Measurements from ENCODE around the gene CAPN12. TPM values are rescaled to one million over a fixed set of nuclear protein-coding genes. Genes with fewer than 3 reads are reported as not detected.
"Not testable (repeated sequence)": the region's sequence is repeated elsewhere in the genome, so short reads cannot be mapped to it uniquely, and the experiment has no call there.

Gene CAPN12
- total and polyA plus RNA-seq, 2 experiments from 2014 or later = 0.11 to 0.21 TPM

GRCh38 chr19:38774181-38774950, 30.1 kb upstream of the CAPN12 start:
- H3K79me2 ChIP-seq (ENCODE audit: insufficient read depth) = no peaks in the 10 kb centered on the region
- WGBS, 2 experiments (ENCODE audit: low coverage in 1 of 2, low lambda C conversion rate in 2 of 2, missing lambda C conversion rate in 2 of 2) = 69 to 72% methylated on average over 10 to 13 of the region's 13 CpGs
- H2AFZ ChIP-seq = no peak overlapping the region
- no peaks in the 10 kb centered on the region for H3K9me2 ChIP-seq (ENCODE audit: insufficient read depth)
- no peak for TF ChIP-seq EZH2phosphoT487 (IDR thresholded peaks at IDR 0.05; ENCODE audit: insufficient read depth, low read depth)
- TF ChIP-seq EZH2 (IDR thresholded peaks at IDR 0.05; ENCODE audit: insufficient read depth, poor library complexity, severe bottlenecking) = no peak
- H4K20me1 ChIP-seq (ENCODE audit: insufficient read depth) = no peaks in the 10 kb centered on the region
- H3K4me3 ChIP-seq = no peak overlapping the region
- H3K36me3 ChIP-seq (ENCODE audit: low read depth) = no peaks in the 10 kb centered on the region
- H3K4me1 ChIP-seq (ENCODE audit: insufficient read depth) = no peaks in the 10 kb centered on the region
- no peak overlapping the region for H3K4me2 ChIP-seq (ENCODE audit: unreplicated experiment)
- in situ Hi-C loops (cut with MboI) = no loop called here
- no peak for DNase-seq
- no peaks in the 10 kb centered on the region for H3F3A ChIP-seq (ENCODE audit: insufficient read depth)
- H3K27ac ChIP-seq = no peak overlapping the region
- no peak overlapping the region for H3K9ac ChIP-seq
- H3K27me3 ChIP-seq (replicated peaks; ENCODE audit: insufficient read depth) = 0 out of 2 replicates have a peak, but pooled peaks cover 2% of the 10 kb centered on the region
- no peaks in the 10 kb centered on the region for H3K9me3 ChIP-seq (ENCODE audit: low read depth)

DNA sequence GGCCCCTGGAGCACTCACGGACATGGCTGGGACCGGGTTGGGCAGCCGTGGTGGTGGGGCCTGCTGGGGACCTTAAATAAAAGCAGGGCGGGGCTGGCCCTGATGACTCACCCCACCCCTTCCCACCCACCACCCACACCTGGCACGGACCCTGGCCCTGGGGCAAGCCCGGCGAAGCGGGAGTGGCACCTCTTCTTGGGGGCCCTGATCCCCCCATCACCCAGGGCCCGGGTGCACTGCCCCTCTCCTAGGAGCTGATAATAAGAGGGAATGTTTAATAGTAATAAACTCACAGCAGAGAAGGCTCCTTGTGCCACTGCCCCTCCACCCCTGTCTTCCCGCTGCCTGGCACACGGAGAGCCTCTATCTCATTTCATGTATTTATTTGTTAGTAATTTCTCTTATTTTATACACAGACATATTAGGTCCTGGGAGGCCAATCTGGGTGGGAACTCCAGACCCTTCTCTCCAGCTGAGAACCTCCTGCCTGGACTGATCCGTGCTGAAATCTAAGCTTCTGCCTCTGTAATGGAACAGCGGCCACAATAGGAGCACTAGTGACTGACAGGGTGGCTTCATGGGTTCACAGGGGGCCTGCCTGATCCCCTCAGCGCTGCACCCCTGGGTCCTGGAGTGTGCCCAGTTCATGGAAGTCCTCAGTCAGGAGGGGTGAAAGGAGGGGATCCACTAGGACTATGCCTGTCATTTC, 29.3 kb upstream of the CAPN12 start, which contains the start of gene LGALS7:
LGALS7 (minus strand) TSS at position 49 of the 709 bp plus-strand sequence; CDS start at position 24, 25 bp downstream.
- Histone ChIP-seq H3K36me3 (ENCODE audit: low read depth) (no peaks in the 10 kb centered on the region), H3K9ac (no peak within 1 kb of the TSS), H3K4me3 (no peak within 1 kb of the TSS), H3F3A (ENCODE audit: insufficient read depth) (no peaks in the 10 kb centered on the region), H4K20me1 (ENCODE audit: insufficient read depth) (no peaks in the 10 kb centered on the region), H3K4me2 (ENCODE audit: unreplicated experiment) (no peak within 1 kb of the TSS), H3K4me1 (ENCODE audit: insufficient read depth) (no peaks in the 10 kb centered on the region), H3K9me2 (ENCODE audit: insufficient read depth) (no peaks in the 10 kb centered on the region), H3K79me2 (ENCODE audit: insufficient read depth) (no peaks in the 10 kb centered on the region), H3K27ac (no peak within 1 kb of the TSS), H3K9me3 (ENCODE audit: low read depth) (no peaks in the 10 kb centered on the region), H2AFZ (no peak within 1 kb of the TSS), H3K27me3 (replicated peaks; ENCODE audit: insufficient read depth) (no peaks in the 10 kb centered on the region)
- TF ChIP-seq EZH2 (IDR thresholded peaks at IDR 0.05; ENCODE audit: insufficient read depth, poor library complexity, severe bottlenecking) = no peak
- no peak for TF ChIP-seq EZH2phosphoT487 (IDR thresholded peaks at IDR 0.05; ENCODE audit: insufficient read depth, low read depth)
- no peak for DNase-seq
- in situ Hi-C loops (cut with MboI) = no loop called here
- 67 to 79% methylated on average over 9 to 11 of the region's 14 CpGs for WGBS, 2 experiments (ENCODE audit: low coverage in 1 of 2, low lambda C conversion rate in 2 of 2, missing lambda C conversion rate in 2 of 2)

DNA sequence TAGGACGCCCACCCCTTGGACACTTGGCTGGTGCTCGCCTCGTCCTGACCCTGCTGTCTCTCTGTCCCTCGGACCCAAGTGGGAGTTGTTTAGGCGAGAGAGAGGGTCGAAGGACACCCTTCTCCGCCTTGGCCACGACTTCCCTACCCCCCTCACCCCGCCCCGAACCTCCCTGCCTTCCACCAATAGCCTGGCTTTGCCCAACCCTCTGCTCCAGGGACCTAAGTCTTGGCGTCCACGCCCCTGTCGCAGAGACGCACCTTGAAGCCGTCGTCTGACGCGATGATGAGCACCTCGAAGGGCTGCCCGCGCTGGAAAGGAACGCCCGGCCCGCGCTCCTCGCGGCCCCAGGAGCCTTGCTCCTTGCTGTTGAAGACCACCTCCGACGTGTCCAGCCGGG, 27.3 kb upstream of the CAPN12 start:
- H3K27ac ChIP-seq; H3K4me2 ChIP-seq (ENCODE audit: unreplicated experiment); DNase-seq; H3K9me3 ChIP-seq (ENCODE audit: low read depth); H2AFZ ChIP-seq; H3K36me3 ChIP-seq (ENCODE audit: low read depth); H3K9me2 ChIP-seq (ENCODE audit: insufficient read depth); H3K9ac ChIP-seq; H3K4me1 ChIP-seq (ENCODE audit: insufficient read depth); H3K79me2 ChIP-seq (ENCODE audit: insufficient read depth); H4K20me1 ChIP-seq (ENCODE audit: insufficient read depth); in situ Hi-C loops (cut with MboI); H3F3A ChIP-seq (ENCODE audit: insufficient read depth); H3K27me3 ChIP-seq (replicated peaks; ENCODE audit: insufficient read depth); H3K4me3 ChIP-seq: not testable (repeated sequence)
- 51% methylated on average over 5 of the region's 30 CpGs; no CpG with 5 or more reads in 1 of the 2 experiments for WGBS, 2 experiments (ENCODE audit: low coverage in 1 of 2, low lambda C conversion rate in 2 of 2, missing lambda C conversion rate in 2 of 2)

- H3K79me2 ChIP-seq (ENCODE audit: insufficient read depth); H4K20me1 ChIP-seq (ENCODE audit: insufficient read depth); DNase-seq; H3F3A ChIP-seq (ENCODE audit: insufficient read depth); H3K27ac ChIP-seq; in situ Hi-C loops (cut with MboI); H3K4me1 ChIP-seq (ENCODE audit: insufficient read depth); H3K27me3 ChIP-seq (replicated peaks; ENCODE audit: insufficient read depth); H3K36me3 ChIP-seq (ENCODE audit: low read depth); H3K9me2 ChIP-seq (ENCODE audit: insufficient read depth); H2AFZ ChIP-seq; H3K9ac ChIP-seq; H3K9me3 ChIP-seq (ENCODE audit: low read depth); H3K4me2 ChIP-seq (ENCODE audit: unreplicated experiment); H3K4me3 ChIP-seq: not testable (repeated sequence)
- 33% methylated on average over 1 of the region's 22 CpGs; no CpG with 5 or more reads in 1 of the 2 experiments for WGBS, 2 experiments (ENCODE audit: low coverage in 1 of 2, low lambda C conversion rate in 2 of 2, missing lambda C conversion rate in 2 of 2)
Measured at GRCh38 chr19:38770949-38771275, 26.6 kb upstream of the CAPN12 start.

DNA sequence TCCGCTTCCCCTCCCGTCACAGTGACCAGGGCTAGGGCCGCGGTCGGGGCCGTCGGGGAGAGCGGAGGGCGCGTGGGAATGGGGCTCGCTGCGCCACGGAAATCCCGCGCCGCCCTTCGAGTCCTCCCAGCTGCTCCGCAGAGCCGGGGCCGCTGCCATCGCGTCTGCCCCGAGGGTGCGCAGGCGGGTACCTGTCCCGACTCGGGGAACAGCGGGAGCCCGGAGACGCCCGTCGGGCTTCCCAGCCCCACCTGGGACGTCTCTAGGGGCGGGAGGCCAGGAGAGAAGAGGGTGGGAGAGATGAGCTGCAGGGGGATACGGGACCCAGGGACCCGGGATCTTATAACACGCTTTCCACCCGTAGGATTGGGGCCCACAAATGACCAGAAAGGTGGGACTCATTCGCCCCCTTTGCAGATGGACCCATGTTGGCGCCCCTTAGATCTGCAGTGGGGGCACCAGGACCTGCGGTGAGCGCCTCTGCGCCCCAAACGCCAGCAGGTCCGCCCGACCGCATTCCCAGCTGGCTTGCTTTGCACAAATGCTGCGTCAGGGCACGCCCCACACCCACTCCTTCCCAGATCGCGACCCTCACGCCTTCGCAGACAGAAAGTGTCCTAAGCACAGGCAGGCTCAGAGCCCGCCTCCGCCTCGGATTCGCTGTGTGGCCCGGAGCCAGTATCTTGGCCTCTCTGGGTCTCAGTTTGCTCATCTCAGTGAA, 26.1 kb upstream of the CAPN12 start:
- H3K36me3 ChIP-seq (ENCODE audit: low read depth); H3K27me3 ChIP-seq (replicated peaks; ENCODE audit: insufficient read depth); DNase-seq; H3K9me3 ChIP-seq (ENCODE audit: low read depth); H3F3A ChIP-seq (ENCODE audit: insufficient read depth); H3K79me2 ChIP-seq (ENCODE audit: insufficient read depth); H3K9me2 ChIP-seq (ENCODE audit: insufficient read depth); H3K27ac ChIP-seq; H3K4me1 ChIP-seq (ENCODE audit: insufficient read depth); H4K20me1 ChIP-seq (ENCODE audit: insufficient read depth); H3K9ac ChIP-seq; in situ Hi-C loops (cut with MboI): not testable (repeated sequence)
- WGBS, 2 experiments (ENCODE audit: low coverage in 1 of 2, low lambda C conversion rate in 2 of 2, missing lambda C conversion rate in 2 of 2) = 7 to 17% methylated on average over 10 to 14 of the region's 58 CpGs
- Histone ChIP-seq H3K4me3 (0 out of 2 replicates have a peak overlapping the region, but pooled peaks have one; percentile 21), H3K4me2 (ENCODE audit: unreplicated experiment) (peak overlapping the region; percentile 35), H2AFZ (peak overlapping the region; percentile 92)

Measured in GM23248 (cell line).